GM10266 (cell line): Measurements from ENCODE around the gene LMO7.

ENCODE experiments used
- DNase-seq: peaks from one replicate; pipeline ENCODE4 v3.0.0; 2012; ENCODE audit errors: extremely low spot score
- CTCF ChIP-seq: IDR thresholded peaks from 2 replicates; pipeline ENCODE4 v1.5.1; 2012; ENCODE audit warnings: mild to moderate bottlenecking, low read depth; ENCODE audit not compliant: control insufficient read depth, insufficient read depth; ENCODE audit errors: missing control alignments

The LMO7 gene

GRCh38 chr13:75704927-75705288 lies 68.8 kb downstream of the LMO7 start:
- no peak for TF ChIP-seq CTCF
- no peak for DNase-seq

- TF ChIP-seq CTCF, result no peak
Observed at GRCh38 chr13:75705395-75705794, 69.3 kb downstream of the LMO7 start.

GRCh38 chr13:75705908-75706307 lies 69.8 kb downstream of the LMO7 start:
- no peak for DNase-seq
- no peak for TF ChIP-seq CTCF

More at GRCh38 chr13:75705395-75705794, 69.3 kb downstream of the LMO7 start:
- DNase-seq, result no peak

- TF ChIP-seq CTCF, result no peak
- no peak for DNase-seq
Observed at GRCh38 chr13:75713852-75714251, 77.7 kb downstream of the LMO7 start.

- TF ChIP-seq CTCF, result no peak
- peak; percentile 43 for DNase-seq
Observed at GRCh38 chr13:75715601-75716523, 79.7 kb downstream of the LMO7 start.

- TF ChIP-seq CTCF, result no peak
- DNase-seq, result no peak
Observed at GRCh38 chr13:75717525-75717924, 81.4 kb downstream of the LMO7 start.

- no peak for DNase-seq
- TF ChIP-seq CTCF, result no peak
Observed at GRCh38 chr13:75721307-75721706, 85.2 kb downstream of the LMO7 start.
